Pulmonary artery endothelial cell (primary cell): ENCODE data around the gene PIK3R4. TPM values are rescaled to one million over a fixed set of nuclear protein-coding genes. Genes with fewer than 3 reads are reported as not detected.

Source experiments
- DNase-seq: peaks from one replicate; pipeline ENCODE4 v3.0.0-alpha.2; 2011; ENCODE audit warnings: low read depth, low spot score
- total RNA-seq: library from RNA; depleted of rRNA; stranded (reverse); fragments of >200 nt; gene quantifications from 2 replicates; pipeline ENCODE4 v1.2.3, GENCODE V29; 2014

PIK3R4 gene
- total RNA-seq, 1 donor from 2014 or later, result 37.7 TPM

DNA sequence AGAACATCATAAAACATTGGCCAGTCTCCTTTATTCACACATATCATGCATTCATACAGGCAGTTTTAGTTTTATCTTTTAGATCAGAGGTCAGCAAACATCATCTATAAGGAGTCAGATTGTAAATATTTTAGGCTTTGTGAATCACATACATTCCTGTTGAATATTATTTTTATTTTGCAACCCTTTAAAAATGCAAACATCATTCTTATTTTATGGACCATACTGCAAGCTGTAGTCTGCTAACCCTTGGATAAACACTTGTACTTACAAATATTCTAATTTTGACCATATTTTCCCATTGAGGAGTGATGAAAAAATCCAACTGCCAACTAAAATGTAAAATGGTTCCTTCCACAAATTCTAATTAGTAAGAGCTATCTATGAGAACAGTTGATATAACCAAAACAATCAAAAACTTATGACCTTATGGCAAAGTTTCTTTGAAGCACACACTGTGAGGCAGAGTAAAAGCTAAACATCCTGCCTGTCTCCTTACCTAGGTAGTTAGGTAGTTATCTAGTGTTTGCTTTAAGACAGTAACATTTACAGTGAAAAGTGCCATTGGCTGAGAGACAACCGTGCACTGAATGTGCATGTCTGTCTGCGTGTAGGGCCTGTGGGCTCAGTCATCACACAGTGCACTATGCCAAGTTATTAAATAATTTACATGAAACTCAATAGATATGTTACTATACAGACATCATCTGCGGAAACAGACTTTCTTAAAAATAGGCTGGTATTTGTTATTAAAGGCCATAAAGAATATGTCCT is 57.7 kb downstream of the PIK3R4 start:
- DNase-seq, result no peak

- no peak for DNase-seq
Measured at GRCh38 chr3:130688015-130688688, 58.5 kb downstream of the PIK3R4 start.

- DNase-seq, result no peak
Measured at GRCh38 chr3:130687327-130687726, 59.3 kb downstream of the PIK3R4 start.

- no peak for DNase-seq
Measured at GRCh38 chr3:130686833-130687232, 59.8 kb downstream of the PIK3R4 start.

GRCh38 chr3:130682131-130682530 is 64.5 kb downstream of the PIK3R4 start:
- no peak for DNase-seq

- no peak for DNase-seq
Measured at GRCh38 chr3:130679218-130679617, 67.4 kb downstream of the PIK3R4 start.

- no peak for DNase-seq
Measured at GRCh38 chr3:130677343-130677742, 69.3 kb downstream of the PIK3R4 start.

- DNase-seq, result no peak
Measured at GRCh38 chr3:130671545-130672312, 74.9 kb downstream of the PIK3R4 start.

- no peak for DNase-seq
Measured at GRCh38 chr3:130669740-130670139, 76.9 kb downstream of the PIK3R4 start.

GRCh38 chr3:130663092-130663491 is 83.5 kb downstream of the PIK3R4 start:
- DNase-seq, result no peak

GRCh38 chr3:130662501-130662996 is 84.1 kb downstream of the PIK3R4 start:
- no peak for DNase-seq

- DNase-seq, result no peak
Measured at GRCh38 chr3:130661140-130661891, 85.3 kb downstream of the PIK3R4 start.

- no peak for DNase-seq
Measured at GRCh38 chr3:130659911-130660310, 86.7 kb downstream of the PIK3R4 start.

DNA sequence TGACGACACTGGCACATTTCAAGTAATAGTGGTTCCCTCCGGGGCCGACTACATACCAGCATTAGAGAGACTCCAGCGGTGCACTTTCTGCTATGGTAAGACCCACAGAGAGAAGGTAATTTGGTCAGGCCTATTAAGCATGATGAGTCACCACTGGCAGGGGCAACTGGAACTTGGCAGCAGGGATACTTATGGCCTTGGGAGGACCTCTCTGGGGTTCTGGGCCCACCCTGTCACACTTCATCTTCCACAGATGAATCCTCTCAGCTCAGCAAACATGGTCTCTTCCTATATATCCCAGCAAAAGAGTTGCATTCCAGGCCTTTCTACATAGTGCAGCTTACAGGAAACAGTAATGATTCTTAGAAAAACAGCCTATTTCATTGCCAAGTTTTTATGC is 88.0 kb downstream of the PIK3R4 start:
- no peak for DNase-seq

DNA sequence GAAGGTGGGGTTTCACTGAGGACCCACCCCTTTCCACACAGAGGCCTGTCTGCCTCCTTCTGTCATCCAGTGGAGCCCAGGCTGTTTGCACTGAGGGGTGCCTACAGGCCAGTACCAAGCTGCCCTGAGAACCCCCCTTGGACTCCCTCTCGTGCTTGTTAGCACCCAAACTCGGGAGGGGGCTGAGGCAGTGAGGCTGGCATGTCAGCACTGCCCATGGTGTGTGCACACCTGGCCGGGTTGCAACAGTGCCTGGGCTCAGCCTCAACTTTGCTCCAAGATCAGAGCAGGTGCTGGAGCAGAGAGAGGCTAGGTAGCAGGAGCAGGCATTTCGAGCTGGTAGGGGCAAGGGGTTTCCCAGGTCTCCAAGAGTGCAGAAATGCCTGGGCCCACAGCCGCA is 90.0 kb downstream of the PIK3R4 start:
- no peak for DNase-seq

GRCh38 chr3:130654921-130655320 is 91.7 kb downstream of the PIK3R4 start:
- DNase-seq, result no peak

DNA sequence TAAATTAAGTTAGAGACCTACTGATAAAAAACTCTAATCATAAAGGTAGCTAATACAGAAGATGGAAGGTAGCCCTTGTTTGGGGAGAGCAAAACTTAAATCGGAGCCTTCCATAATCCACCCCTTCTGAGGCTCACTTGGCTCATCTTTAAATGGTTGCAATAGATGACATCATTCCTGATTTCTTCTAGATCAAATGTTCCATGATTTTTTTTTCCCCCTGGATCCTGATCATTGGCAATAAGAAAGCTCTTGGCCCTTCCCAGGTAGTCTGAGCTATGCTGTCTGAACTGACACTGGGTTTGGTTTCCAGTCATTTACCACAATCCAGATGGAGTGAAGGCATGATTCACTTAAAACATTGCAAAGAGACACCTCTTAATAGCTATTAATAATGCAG is 92.5 kb downstream of the PIK3R4 start:
- no peak for DNase-seq

DNA sequence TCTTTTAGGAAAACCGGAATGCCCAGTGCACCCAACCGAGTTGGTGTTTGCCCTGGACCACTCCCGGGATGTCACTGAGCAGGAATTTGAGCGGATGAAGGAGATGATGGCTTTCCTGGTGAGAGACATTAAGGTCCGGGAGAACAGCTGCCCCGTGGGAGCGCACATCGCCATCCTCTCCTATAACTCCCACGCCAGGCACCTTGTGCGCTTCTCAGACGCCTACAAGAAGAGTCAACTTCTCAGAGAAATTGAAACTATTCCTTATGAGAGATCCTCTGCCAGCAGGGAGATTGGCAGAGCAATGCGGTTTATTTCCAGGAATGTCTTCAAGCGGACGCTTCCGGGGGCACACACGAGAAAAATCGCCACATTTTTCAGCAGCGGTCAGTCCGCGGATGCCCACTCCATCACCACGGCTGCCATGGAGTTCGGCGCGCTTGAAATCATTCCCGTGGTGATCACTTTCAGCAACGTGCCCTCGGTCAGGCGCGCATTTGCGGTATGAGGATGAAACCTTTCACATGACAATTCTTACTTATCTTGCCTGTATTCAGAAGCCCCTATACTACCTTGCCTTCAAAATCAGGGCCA is 97.5 kb downstream of the PIK3R4 start:
- no peak for DNase-seq

GRCh38 chr3:130648293-130648692 is 98.3 kb downstream of the PIK3R4 start:
- DNase-seq, result no peak

DNA sequence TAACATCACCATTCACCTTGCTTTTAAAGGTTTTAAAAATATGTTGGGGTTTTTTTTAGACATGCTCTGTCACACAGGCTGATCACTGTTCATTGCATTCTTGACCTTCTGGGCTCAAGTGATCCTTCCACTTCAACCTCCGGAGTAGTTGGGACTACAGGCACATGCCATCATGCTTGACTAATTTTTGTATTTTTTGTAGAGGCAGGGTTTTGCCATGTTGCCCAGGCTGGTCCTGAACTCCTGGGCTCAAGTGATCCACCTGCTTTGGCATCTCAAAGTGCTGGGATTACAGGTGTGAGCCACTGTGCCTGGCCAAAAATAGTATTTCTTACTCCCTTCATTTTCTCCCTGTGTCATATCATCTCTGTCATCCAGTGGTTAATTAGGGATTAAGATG is 101.4 kb downstream of the PIK3R4 start:
- DNase-seq, result no peak
